A549 (cell line): ENCODE results near the gene EWSR1. TPM values are rescaled to one million over a fixed set of nuclear protein-coding genes. Genes with fewer than 3 reads are reported as not detected.
A peak's percentile ranks its signal among the peaks of the same experiment; 100 is the strongest.

Experiments
- ATAC-seq, 2 experiments: fragments of 200-7000 bp in 1 of 2; fragments of >200 bp in 1 of 2; cut with Nextera tagmentation in 1 of 2; cut with Tn5 transposase in 1 of 2; 3 replicates each; pipeline versions ENCODE4 v1.8.0 to v1.9.1; 2018 to 2020; ENCODE audit warnings: mild to moderate bottlenecking in 1 of 2, moderate library complexity in 1 of 2
- CTCF ChIA-PET: fragments of 300-600 bp; sonication (Branson Sonifier 250); formaldehyde crosslinking; extraction: SDS; loops from one replicate; lab custom pipeline; 2021; ENCODE audit warnings: antibody characterized with exemption, inconsistent platforms; lab: Yijun Ruan, JAX
- POLR2A ChIA-PET: fragments of 350-600 bp; formaldehyde crosslinking; extraction: SDS; loops from one replicate; lab custom pipeline; 2021; ENCODE audit warnings: antibody characterized with exemption, inconsistent platforms; lab: Yijun Ruan, JAX
- DNase-seq, 2 experiments: peaks; one replicate each; pipeline versions ENCODE4 v3.0.0 to v3.0.0-alpha.2; 2011 to 2016; ENCODE audit warnings: low read depth in 1 of 2, low spot score in 1 of 2
- FAIRE-seq: peaks from 2 replicates; lab custom pipeline; 2011; peaks lifted over from hg19 to GRCh38; lab: Jason Lieb, UNC
- H3K27ac ChIP-seq, 2 experiments: fragments of >200 bp; sonication (Bioruptor Twin); formaldehyde crosslinking; 3 replicates each; pipeline ENCODE4 v1.5.1; 2016 to 2017
- H3K4me1 ChIP-seq: fragments of >200 bp; sonication (Bioruptor Twin); formaldehyde crosslinking; 3 replicates; pipeline ENCODE4 v1.6.1; 2016
- H3K4me2 ChIP-seq: fragments of >200 bp; sonication (Bioruptor Twin); formaldehyde crosslinking; 3 replicates; pipeline ENCODE4 v1.6.1; 2016
- H3K4me3 ChIP-seq: fragments of >200 bp; sonication (Bioruptor Twin); formaldehyde crosslinking; 3 replicates; pipeline ENCODE4 v1.5.1; 2016
- H3K9me3 ChIP-seq: fragments of >200 bp; sonication (Bioruptor Twin); formaldehyde crosslinking; 3 replicates; pipeline ENCODE4 v1.6.1; 2016
- BHLHE40 ChIP-seq: IDR thresholded peaks from 2 replicates; pipeline ENCODE4 v1.6.1; 2012; ENCODE audit warnings: low read depth, low read length, inconsistent platforms
- CEBPB ChIP-seq, 2 experiments: fragments of >200 bp in 1 of 2; sonication (Bioruptor Twin) in 1 of 2; formaldehyde crosslinking in 1 of 2; IDR thresholded peaks; 2 replicates each; pipeline ENCODE4 v1.6.1; 2012 to 2016
- CHD2 ChIP-seq: fragments of 150-350 bp; IDR thresholded peaks from 2 replicates; pipeline ENCODE4 v1.6.1; 2014; ENCODE audit warnings: low read length; ENCODE audit not compliant: partially characterized antibody
- EHF ChIP-seq: fragments of 250-450 bp; sonication (Bioruptor Pico); IDR thresholded peaks from 2 replicates; pipeline ENCODE4 v1.5.0; 2020; ENCODE audit warnings: mild to moderate bottlenecking
- EP300 ChIP-seq, 2 experiments: fragments of >200 bp; sonication (Bioruptor Twin); formaldehyde crosslinking; IDR thresholded peaks; 2 replicates in 1 of 2; 3 replicates in 1 of 2; pipeline ENCODE4 v1.6.1; 2016 to 2017
- FOXS1 ChIP-seq: fragments of 250-450 bp; sonication (Bioruptor Pico); IDR thresholded peaks from 2 replicates; pipeline ENCODE4 v1.5.0; 2020; ENCODE audit warnings: mild to moderate bottlenecking, moderate library complexity
- HEYL ChIP-seq: fragments of 250-450 bp; sonication (Bioruptor Pico); IDR thresholded peaks from 2 replicates; pipeline ENCODE4 v1.8.0; 2021; ENCODE audit warnings: mild to moderate bottlenecking, moderate library complexity
- HOXA7 ChIP-seq: fragments of 250-450 bp; sonication (Bioruptor Pico); IDR thresholded peaks from 2 replicates; pipeline ENCODE4 v1.5.0; 2020; ENCODE audit warnings: mild to moderate bottlenecking, moderate library complexity
- JUNB ChIP-seq: fragments of >200 bp; sonication (Bioruptor Twin); formaldehyde crosslinking; IDR thresholded peaks from 2 replicates; pipeline ENCODE4 v1.6.1; 2016
- KDM1A ChIP-seq: fragments of 200-600 bp; sonication (generic); IDR thresholded peaks from 2 replicates; pipeline ENCODE4 v1.6.1; 2016; ENCODE audit warnings: low read depth, mild to moderate bottlenecking
- MAZ ChIP-seq: fragments of 150-350 bp; IDR thresholded peaks from 2 replicates; pipeline ENCODE4 v1.6.1; 2014; ENCODE audit warnings: antibody characterized with exemption, low read depth, low read length, borderline replicate concordance
- PHF8 ChIP-seq: fragments of 200-600 bp; sonication (generic); IDR thresholded peaks from 2 replicates; pipeline ENCODE4 v1.6.1; 2016; ENCODE audit warnings: low read depth, mild to moderate bottlenecking, antibody characterized with exemption, moderate library complexity, borderline replicate concordance
- RAD21 ChIP-seq, 2 experiments: fragments of >200 bp in 1 of 2; sonication (Bioruptor Twin) in 1 of 2; formaldehyde crosslinking in 1 of 2; IDR thresholded peaks in 1 of 2; conservative IDR thresholded peaks in 1 of 2; 2 replicates in 1 of 2; 3 replicates in 1 of 2; pipeline ENCODE4 v1.6.1; 2012 to 2018; ENCODE audit warnings: inconsistent platforms in 1 of 2
- SMC3 ChIP-seq: fragments of >200 bp; sonication (Bioruptor Twin); formaldehyde crosslinking; IDR thresholded peaks from 3 replicates; pipeline ENCODE4 v1.6.1; 2018; ENCODE audit warnings: inconsistent platforms
- SREBF2 ChIP-seq: fragments of 450-650 bp; IDR thresholded peaks from 2 replicates; pipeline ENCODE4 v1.6.1; 2014; ENCODE audit warnings: mild to moderate bottlenecking, moderate library complexity
- ZNF302 ChIP-seq: fragments of 250-450 bp; sonication (Bioruptor Pico); IDR thresholded peaks from 2 replicates; pipeline ENCODE4 v1.9.0; 2021; ENCODE audit warnings: inconsistent platforms, mild to moderate bottlenecking, moderate library complexity
- WGBS: methylation state at CpG from one replicate; pipeline ENCODE4 v1.1.6; 2017; ENCODE audit errors: missing lambda C conversion rate; 5-methylcytosine and 5-hydroxymethylcytosine counted together
- polyA plus RNA-seq, 4 experiments: library from polyadenylated mRNA; depleted of rRNA in 3 of 4; stranded (reverse); fragments of >200 nt; fragmentation: RNase III in 1 of 4; extraction: RNeasy Plus Mini Kit Qiagen cat#74134 plus additional on column Dnase treatment in 1 of 4; gene quantifications; 2 replicates in 3 of 4; 3 replicates in 1 of 4; pipeline ENCODE4 v1.2.3, GENCODE V29; 2011 to 2017
- TF ChIP-seq, protein P1 (sequence below): fragments of 250-450 bp; sonication (Bioruptor Pico); IDR thresholded peaks from 2 replicates; pipeline ENCODE4 v1.5.0; 2020; ENCODE audit warnings: low read depth, mild to moderate bottlenecking, moderate library complexity

EWSR1 gene
- polyA plus RNA-seq, 2 of the 4 experiments (the other 2 are of a cell fraction): 146 to 281 TPM

DNA sequence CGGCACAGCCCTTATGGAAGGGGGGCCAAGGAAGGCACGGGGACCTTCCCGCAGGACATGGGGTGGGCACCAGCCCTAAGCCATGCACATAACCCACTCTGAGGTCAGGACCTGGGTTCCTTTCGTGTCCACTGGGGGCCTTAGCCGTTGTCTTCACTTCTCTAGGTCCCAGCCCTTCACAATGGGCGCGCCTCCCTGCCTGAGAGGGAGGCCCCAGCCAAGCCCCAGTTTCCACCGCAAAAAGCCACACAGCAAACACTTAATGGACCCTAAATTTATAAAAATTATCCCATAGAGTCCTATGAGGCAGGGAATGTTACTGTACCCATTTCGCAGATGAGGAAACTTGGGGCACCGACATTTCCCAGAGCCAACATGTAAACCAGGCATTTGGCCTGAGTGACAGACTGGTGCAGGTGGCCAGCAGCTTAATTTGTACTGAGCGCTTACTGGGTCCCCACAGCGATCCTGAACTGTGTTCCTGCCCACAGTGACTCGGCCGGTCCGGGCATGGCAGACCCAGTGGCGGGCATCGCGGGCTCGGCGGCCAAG lies 39.6 kb downstream of the EWSR1 start:
- ATAC-seq (no peak), FAIRE-seq (no peak), DNase-seq (no peak)
- ChIA-PET CTCF (interaction anchor here (1.2 to 5.6 kb wide), 3 partner anchors 24 to 52 kb away, joined by 3 to 40 read pairs (median 11); no protein-coding TSS in a partner anchor), POLR2A (no interaction called here)
- Histone ChIP-seq H3K4me1 (peaks cover 50% of the 10 kb centered on the region), H3K4me3 (peak overlapping the region; percentile 80), H3K9me3 (no peaks in the 10 kb centered on the region), H3K4me2 (peak overlapping the region; percentile 94), H3K27ac (peak overlapping the region; percentile 96 to 98)
- TF ChIP-seq CEBPB (IDR thresholded peaks at IDR 0.05): no peak
- no peak for TF ChIP-seq CHD2
- TF ChIP-seq KDM1A: peak; percentile 79; the same call in 1 of the 2 replicates
- 74% methylated on average over 17 of the region's 20 CpGs for WGBS

DNA sequence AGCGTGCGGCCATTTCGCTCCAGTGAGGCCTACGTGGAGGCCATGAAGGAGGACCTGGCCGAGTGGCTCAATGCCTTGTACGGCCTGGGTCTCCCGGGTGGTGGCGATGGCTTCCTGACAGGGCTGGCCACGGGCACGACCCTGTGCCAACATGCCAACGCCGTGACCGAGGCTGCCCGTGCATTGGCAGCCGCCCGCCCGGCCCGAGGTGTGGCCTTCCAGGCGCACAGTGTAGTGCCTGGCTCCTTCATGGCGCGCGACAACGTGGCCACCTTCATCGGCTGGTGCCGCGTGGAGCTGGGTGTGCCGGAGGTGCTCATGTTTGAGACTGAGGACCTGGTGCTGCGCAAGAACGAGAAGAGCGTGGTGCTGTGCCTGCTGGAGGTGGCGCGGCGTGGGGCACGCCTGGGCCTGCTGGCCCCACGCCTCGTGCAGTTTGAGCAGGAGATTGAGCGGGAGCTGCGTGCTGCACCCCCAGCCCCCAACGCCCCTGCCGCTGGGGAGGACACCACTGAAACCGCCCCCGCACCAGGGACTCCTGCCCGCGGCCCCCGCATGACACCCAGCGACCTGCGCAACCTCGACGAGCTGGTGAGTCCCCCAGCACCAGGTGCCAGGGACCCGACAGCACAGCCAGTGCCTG lies 40.2 kb downstream of the EWSR1 start:
- TF ChIP-seq EHF (CRISPR knock-in tag) (no peak), JUNB (no peak), EP300 (IDR thresholded peaks at IDR 0.05) (no peak), MAZ (no peak), FOXS1 (CRISPR knock-in tag) (no peak), PHF8 (no peak)
- TF ChIP-seq, all 56 proteins: peak for 0
- ATAC-seq (no peak), DNase-seq (no peak), FAIRE-seq (no peak)
- Histone ChIP-seq H3K4me2 (peak overlapping the region; percentile 94), H3K4me1 (peaks cover 45% of the 10 kb centered on the region), H3K27ac (peak overlapping the region in 1 of 2 experiments; percentile 98; a peak in 3 of 6 replicates), H3K9me3 (no peaks in the 10 kb centered on the region), H3K4me3 (no peak overlapping the region)
- ChIA-PET CTCF (interaction anchor here (0.9 kb wide), 1 partner anchor 50 kb away, joined by 3 read pairs; no protein-coding TSS in a partner anchor), POLR2A (no interaction called here)
- WGBS: 94% methylated on average over 25 of the region's 50 CpGs

DNA sequence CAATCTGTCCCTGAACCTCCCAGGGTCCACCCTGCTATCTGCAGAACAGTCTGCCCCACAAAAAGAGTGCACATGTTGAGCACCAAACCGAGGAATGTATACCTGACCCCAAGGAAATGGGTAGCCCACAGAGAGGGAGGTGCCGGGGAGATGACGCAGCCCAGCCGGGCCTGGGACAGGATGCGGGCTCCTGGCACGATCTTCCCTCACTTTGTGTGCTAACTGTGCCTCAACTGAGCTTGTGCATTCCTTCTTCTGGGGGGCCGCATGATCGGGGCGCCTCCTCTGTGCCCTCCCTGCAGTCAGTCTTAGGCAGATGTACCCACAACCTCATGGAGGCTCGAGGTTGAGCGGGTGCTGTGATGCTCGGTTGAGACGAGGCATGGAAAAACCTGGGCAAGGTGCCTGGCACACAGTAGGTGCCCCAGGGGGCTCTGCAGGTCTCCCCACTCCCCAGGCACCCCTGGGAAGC lies 40.8 kb downstream of the EWSR1 start:
- Histone ChIP-seq H3K9me3 (no peaks in the 10 kb centered on the region), H3K4me2 (peak overlapping the region; percentile 94; the same call in 2 of the 3 replicates), H3K4me1 (peaks cover 42% of the 10 kb centered on the region), H3K4me3 (no peak overlapping the region), H3K27ac (peak overlapping the region in 1 of 2 experiments; percentile 98; a peak in 3 of 6 replicates)
- ATAC-seq (no peak), FAIRE-seq (no peak), DNase-seq (no peak)
- ChIA-PET POLR2A (no interaction called here), CTCF (interaction anchor here (0.9 kb wide), 1 partner anchor 50 kb away, joined by 3 read pairs; no protein-coding TSS in a partner anchor)
- no peak for TF ChIP-seq CHD2
- TF ChIP-seq BHLHE40: no peak
- TF ChIP-seq ZNF302 (CRISPR knock-in tag): no peak
- no peak for TF ChIP-seq CEBPB (IDR thresholded peaks at IDR 0.05)
- TF ChIP-seq, protein P1, sequence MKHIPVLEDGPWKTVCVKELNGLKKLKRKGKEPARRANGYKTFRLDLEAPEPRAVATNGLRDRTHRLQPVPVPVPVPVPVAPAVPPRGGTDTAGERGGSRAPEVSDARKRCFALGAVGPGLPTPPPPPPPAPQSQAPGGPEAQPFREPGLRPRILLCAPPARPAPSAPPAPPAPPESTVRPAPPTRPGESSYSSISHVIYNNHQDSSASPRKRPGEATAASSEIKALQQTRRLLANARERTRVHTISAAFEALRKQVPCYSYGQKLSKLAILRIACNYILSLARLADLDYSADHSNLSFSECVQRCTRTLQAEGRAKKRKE (CRISPR knock-in tag): no peak
- TF ChIP-seq HOXA7 (CRISPR knock-in tag): no peak
- no peak for TF ChIP-seq SREBF2
- no peak for TF ChIP-seq HEYL
- no peak for TF ChIP-seq SMC3
- no peak for TF ChIP-seq RAD21 (conservative IDR thresholded peaks at IDR 0.05 in 1 of 2, IDR thresholded peaks at IDR 0.05 in 1 of 2)
- 81% methylated on average over 7 of the region's 13 CpGs for WGBS
